Left forelimb (tissue), 1 donor: ENCODE results near the gene AUTS2.

ENCODE experiments used
- DNase-seq: peaks from one replicate; pipeline ENCODE4 v3.0.0-alpha.2; 2018; ENCODE audit warnings: low spot score

AUTS2 gene

GRCh38 chr7:69598081-69598486 lies at the start of gene AUTS2:
Gene AUTS2 (plus strand): TSS chr7:69598475. CDS start chr7:69599654, 1,179 bp downstream.
- DNase-seq = peak; percentile 97

- no peak for DNase-seq
Measured at GRCh38 chr7:69550991-69551390, 47.3 kb upstream of the AUTS2 start.

GRCh38 chr7:69553190-69553589 lies 45.1 kb upstream of the AUTS2 start:
- no peak for DNase-seq

GRCh38 chr7:69561266-69561960 lies 36.9 kb upstream of the AUTS2 start:
- no peak for DNase-seq

DNA sequence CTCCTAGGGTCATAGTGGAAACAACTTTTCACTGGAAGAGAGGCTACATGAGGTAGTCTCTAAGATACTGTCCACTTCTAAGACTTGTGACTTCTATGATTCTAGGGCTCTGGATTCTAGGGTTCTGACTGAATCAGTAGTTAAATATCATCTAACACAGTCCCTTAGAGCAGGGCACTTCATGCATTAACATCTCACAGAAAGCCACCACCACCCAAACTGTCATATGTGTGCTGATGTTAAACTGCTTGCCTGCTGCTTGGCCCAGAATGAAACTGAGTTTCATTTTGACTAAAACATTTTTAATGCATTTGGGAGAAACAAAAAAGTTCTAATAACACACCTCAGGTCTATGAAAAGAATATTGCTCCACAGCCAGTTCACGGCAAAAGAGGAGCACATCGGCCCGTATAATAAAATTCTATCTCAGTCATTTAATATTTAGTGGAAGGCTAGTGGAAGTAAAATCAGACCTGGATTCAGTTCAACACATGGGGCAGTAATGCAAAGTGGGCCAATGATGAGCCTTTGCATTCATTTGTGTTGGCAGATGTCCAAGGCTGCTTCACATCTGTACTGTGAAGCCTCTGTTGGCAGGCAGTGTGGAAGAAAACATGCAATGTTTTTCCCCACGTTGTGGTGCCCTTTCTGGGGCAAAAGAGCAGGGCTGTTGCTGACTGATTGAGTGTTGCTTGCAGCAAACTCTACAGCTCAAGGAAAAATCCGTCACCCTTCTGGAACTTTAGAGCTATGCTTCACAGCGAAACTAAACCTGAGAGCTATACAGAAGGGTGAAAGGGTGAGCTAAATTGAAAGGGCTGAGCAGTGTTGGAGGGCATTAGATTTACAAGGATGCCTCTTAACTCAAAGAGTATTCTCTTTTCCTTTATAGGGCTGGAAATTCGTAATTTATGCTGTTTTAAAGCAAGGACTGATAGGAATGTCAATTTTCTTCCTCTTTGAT lies 33.5 kb upstream of the AUTS2 start:
- peak; percentile 65 for DNase-seq

DNA sequence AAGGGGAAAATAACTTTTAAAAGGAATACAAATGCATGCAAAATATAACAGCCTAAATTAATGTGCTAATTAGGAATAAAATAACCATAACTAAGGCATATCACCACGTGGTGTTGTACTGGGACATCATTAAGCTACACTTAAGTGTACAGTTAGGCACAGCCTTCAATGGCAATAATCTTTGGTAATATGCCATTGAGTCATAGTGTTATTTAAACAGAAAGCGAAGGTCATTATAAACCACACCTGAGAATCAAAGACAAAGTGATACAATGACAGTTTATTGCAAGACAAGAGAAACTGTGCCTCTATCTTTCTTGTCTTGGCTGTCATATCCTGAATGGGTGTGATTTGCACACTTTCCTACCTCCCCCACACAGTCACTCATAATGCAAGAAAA lies 30.5 kb upstream of the AUTS2 start:
- no peak for DNase-seq

DNA sequence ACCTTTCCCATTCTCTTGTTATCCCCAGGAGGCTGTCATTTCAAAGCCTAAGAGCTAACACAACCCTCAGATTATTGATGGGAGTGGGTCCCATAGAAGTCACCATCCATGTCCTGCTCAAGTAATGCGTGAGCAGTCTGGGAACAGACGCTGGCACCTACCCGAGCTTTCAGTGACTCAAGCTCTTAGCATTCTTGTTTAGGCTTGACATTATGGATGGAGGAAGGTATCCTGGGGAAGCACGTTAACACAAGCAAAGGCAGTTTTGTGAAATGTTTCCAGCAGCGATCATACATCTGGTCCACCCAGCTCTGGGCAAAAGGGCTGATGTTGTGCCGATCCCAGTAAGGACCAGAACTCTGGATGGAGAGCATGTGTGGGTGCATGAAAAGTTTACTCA lies 30.0 kb upstream of the AUTS2 start:
- DNase-seq = no peak

DNA sequence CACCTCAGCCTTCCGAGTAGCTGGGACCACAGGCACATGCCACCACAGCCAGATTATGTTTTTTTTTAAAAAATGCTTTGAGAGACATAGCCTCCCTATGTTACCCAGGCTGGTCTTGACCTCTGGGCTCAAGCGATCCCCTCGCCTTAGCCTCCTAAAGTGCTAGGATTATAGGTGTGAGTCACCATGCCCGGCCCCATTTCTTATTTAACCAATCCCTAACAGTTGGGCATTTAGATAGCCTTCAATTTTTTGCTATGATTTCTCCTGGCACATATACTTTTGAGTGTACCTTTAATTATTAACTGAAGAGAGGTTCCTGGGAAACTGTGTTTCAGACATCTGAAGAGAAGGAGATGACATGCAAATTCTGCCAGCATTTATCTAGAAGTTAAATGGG lies 22.6 kb upstream of the AUTS2 start:
- DNase-seq = no peak

DNA sequence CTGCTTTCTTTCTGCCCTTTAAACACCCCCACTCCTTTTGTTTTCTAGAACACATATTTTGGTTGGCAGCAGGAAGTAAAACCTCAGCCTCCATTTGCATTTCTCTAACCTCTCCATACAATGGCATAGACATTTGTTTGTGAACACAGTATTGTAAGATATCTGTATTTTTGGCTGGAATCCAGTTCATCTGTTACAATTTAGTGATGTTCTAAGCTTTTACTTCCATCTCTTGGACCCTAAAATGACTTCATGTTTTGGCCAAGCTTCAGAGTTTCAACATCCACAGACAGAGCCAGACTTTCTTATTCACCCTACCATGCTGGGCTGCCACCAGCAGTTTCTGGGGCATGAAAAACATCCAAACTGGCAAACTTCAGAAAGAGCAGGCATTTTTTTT lies 21.1 kb upstream of the AUTS2 start:
- no peak for DNase-seq

DNA sequence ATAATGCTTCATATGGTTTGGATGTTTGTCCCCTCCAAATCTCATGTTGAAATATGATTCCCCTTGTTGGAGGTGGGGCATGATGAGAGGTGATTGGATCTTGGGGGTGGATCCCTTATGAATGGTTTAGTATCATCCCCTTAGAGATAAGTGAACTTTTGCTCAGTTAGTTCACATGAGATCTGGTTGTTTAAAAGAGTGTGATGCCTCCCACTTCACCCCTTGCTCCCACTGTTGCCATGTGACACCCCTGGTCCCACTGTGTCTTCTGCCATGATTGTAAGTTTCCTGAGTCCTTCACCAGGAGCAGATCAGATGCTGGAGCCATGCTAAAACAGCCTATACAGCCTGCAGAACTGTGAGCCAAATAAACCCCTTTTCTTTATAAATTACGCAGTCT lies 13.1 kb upstream of the AUTS2 start:
- no peak for DNase-seq

DNA sequence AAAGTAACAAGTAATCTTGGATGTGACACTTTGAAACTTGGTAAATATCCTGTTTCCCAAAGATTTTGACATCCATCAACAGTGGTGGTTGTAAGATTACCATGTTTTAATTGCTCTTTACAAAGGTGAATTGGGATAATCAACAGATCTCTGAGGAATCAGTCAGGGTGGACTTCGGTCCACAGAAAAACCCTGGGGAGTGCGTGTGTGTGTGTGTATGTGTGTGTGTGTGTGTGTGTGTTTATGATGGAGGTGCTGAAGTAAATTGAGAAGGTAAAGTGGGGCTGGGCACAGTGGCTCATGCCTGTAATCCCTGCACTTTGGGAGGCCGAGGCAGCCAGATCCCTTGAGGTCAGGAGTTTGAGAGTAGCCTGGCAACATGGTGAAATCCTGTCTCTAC lies 12.0 kb upstream of the AUTS2 start:
- no peak for DNase-seq

DNA sequence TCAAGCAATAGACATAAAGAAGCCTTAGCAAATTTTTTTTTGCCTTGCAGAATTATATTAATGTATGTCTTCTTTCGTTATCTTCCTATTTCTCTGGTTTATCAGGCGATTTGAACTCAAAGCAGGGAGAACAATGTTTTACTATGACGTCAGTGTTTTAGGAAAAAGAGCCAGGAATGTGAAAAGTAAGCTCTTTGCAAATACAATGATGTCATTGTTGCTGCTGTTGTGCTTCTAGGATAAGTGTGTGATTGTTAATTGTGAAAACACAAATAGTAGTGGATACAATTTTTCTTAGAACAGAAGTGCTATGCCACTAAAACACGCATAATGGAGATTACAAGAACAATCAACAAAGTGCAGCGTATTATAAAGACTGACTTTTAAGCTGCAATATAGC lies 9.5 kb upstream of the AUTS2 start:
- DNase-seq = no peak

DNA sequence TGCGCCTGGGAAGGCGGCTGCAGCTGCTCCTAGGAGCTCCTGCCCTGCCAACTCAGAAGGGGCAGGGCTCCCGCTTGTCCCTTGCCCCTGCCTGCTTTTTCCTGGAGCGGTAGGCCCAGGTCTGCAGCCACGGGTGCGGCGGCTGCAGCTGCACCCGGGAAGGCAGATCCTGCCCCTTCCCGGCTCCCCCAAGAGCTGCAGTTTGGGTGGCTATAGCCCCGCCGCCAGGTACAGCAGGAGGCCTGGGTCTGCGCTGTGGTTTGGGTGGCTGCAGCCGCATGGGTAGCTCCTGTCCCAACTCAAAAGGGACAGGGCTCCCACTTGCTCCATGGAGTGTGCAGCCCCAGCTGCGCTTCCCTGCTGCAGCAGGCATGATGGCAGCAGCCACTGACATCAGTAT lies 6.5 kb upstream of the AUTS2 start:
- no peak for DNase-seq

- no peak for DNase-seq
Measured at GRCh38 chr7:69593511-69593910, 4.8 kb upstream of the AUTS2 start.

- no peak for DNase-seq
Measured at GRCh38 chr7:69595415-69595814, 2.9 kb upstream of the AUTS2 start.

DNA sequence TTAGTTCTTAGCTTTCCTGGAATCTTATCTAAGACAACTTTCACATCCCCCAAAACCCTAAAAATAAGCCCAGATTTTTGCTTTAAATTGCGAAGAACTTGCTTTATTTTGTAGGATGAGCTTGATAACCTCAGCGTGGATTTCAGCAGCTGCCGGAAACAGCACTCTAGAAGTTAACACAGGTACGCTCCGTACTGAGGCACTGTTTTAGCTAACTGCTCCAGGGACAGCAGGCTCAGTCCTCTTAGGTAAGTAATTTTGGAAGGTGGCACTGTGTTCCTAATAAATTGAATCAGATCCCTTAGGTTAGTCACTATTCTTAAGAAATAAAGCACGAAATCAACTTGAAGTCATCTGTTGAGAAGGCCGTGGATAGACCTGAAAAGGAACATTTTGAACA lies 2.2 kb upstream of the AUTS2 start:
- no peak for DNase-seq

- no peak for DNase-seq
Measured at GRCh38 chr7:69596723-69597277, 1.5 kb upstream of the AUTS2 start.

DNA sequence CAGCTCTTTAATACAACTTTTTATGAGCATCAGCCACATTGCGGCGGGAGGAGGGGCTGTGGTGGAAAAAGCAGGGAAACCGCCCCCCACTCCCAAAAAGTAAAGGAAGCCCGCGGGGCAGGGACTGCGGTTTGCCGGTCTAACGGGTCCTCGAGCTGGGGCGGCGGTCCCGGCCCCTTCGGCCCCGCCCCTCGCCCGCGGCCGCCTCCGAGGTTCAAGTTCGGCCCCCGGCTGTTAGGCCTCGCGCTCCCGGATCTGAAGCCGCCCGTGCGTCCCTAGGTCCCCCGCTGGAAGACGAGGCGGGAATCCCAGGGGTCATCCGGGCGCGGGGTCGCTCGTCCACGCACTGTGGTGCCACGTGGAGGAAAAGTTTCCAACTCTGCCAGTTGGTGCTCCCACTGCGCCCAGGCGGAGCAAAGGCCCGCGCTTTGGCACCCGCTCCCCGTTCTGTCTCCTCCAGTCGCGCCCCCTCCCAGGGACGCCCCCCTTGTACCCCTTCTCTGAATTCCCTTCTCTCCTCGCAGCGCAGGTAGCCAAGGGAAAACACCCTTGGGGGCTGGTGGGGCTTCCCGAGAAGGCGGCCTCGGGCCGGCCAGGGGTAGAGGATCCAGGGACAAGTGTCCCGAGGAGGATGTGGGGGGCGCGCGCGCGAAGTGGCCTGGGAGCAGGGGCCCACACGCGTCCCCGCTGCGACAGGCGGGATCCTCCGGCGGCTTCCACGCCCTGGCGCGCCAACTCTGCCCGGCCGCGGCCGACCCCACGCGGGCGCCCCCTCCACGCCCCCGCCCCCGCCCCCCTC lies 798 bp upstream of the AUTS2 start:
- peak; percentile 81 for DNase-seq

DNA sequence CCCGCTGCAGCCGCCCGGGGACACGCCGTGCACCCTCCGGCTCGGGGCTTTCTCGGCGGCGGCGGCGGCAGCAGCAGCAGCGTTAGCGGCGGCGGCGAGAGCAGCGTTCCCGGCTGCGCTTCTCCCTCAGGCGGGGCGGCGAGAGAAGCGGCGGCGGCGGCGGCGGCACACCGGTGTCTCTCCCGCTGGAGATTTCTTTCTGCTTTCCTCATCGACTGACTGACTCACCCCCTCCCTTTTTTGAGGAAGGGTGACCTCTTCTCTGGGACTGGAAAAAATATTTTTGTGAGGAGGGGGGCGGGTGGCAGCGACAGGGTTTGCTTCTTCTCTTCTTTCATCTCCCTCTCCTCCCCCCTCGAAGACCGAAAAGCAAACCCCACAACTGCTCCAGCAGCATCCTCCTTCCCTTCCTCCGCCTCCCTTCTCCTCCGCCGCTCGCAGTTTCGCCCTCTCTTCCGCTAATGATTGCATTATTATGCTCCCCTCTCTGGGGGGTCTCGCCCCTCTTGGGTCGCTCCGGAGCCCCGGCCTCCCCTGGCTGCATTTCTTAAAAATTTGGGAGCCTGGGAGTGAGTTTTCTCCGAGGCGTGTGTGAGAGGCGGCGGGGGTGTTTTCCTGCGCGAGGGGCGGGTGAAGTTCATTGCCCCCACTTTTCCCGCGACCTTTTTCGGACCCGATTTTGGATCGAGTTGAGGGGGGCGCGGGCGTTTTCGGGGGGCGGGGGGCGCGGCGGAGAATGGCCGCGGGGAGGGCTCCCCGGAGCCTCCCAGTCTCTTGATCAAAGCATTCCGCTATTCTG lies 411 bp downstream of the AUTS2 start:
- DNase-seq = peak; percentile 76

- DNase-seq = peak; percentile 74
Measured at GRCh38 chr7:69599286-69599954, 1.1 kb downstream of the AUTS2 start.
